GM23248 (cell line): ENCODE measurements around the gene LRIG1. TPM values are rescaled to one million over a fixed set of nuclear protein-coding genes. Genes with fewer than 3 reads are reported as not detected.

ENCODE experiments used
- DNase-seq: peaks from one replicate; pipeline ENCODE4 v3.0.0-alpha.2; 2015
- H2AFZ ChIP-seq: fragments of 200-600 bp; sonication (generic); 2 replicates; pipeline ENCODE4 v1.6.1; 2016; ENCODE audit warnings: antibody characterized with exemption
- H3F3A ChIP-seq: fragments of 200-600 bp; sonication (generic); 2 replicates; pipeline ENCODE4 v1.6.1; 2016; ENCODE audit warnings: mild to moderate bottlenecking, antibody characterized with exemption, mixed run types; ENCODE audit not compliant: insufficient read depth
- H3K27ac ChIP-seq: fragments of 200-600 bp; sonication (generic); 2 replicates; pipeline ENCODE4 v1.5.1; 2016; ENCODE audit warnings: mild to moderate bottlenecking
- H3K27me3 ChIP-seq: fragments of 200-600 bp; sonication (generic); replicated peaks from 2 replicates; pipeline ENCODE4 v1.6.1; 2016; ENCODE audit warnings: mild to moderate bottlenecking; ENCODE audit not compliant: insufficient read depth
- H3K36me3 ChIP-seq: fragments of 200-600 bp; sonication (generic); 2 replicates; pipeline ENCODE4 v1.6.1; 2016; ENCODE audit warnings: low read depth, mild to moderate bottlenecking
- H3K4me1 ChIP-seq: fragments of 200-600 bp; sonication (generic); 2 replicates; pipeline ENCODE4 v1.6.1; 2016; ENCODE audit warnings: mild to moderate bottlenecking; ENCODE audit not compliant: insufficient read depth
- H3K4me2 ChIP-seq: fragments of 200-600 bp; sonication (generic); one replicate; pipeline ENCODE4 v1.6.1; 2016; ENCODE audit warnings: mild to moderate bottlenecking; ENCODE audit not compliant: unreplicated experiment
- H3K4me3 ChIP-seq: fragments of 200-600 bp; sonication (generic); 2 replicates; pipeline ENCODE4 v1.5.1; 2016; ENCODE audit warnings: mild to moderate bottlenecking
- H3K79me2 ChIP-seq: fragments of 200-600 bp; sonication (generic); 2 replicates; pipeline ENCODE4 v1.6.1; 2016; ENCODE audit warnings: mild to moderate bottlenecking; ENCODE audit not compliant: insufficient read depth
- H3K9ac ChIP-seq: fragments of 200-600 bp; sonication (generic); 2 replicates; pipeline ENCODE4 v1.6.1; 2016; ENCODE audit warnings: mild to moderate bottlenecking
- H3K9me2 ChIP-seq: fragments of 200-600 bp; sonication (generic); 2 replicates; pipeline ENCODE4 v1.6.1; 2016; ENCODE audit warnings: mixed run types, mild to moderate bottlenecking, moderate library complexity; ENCODE audit not compliant: insufficient read depth
- H3K9me3 ChIP-seq: fragments of 200-600 bp; sonication (generic); one replicate; pipeline ENCODE4 v1.6.1; 2017; ENCODE audit warnings: low read depth
- H4K20me1 ChIP-seq: fragments of 200-600 bp; sonication (generic); 2 replicates; pipeline ENCODE4 v1.6.0; 2016; ENCODE audit not compliant: insufficient read depth
- EZH2 ChIP-seq: fragments of 200-600 bp; sonication (generic); IDR thresholded peaks from 2 replicates; pipeline ENCODE4 v1.6.1; 2018; ENCODE audit warnings: antibody characterized with exemption, mild to moderate bottlenecking; ENCODE audit not compliant: insufficient read depth, poor library complexity, severe bottlenecking
- EZH2phosphoT487 ChIP-seq: fragments of 200-600 bp; sonication (generic); IDR thresholded peaks from 2 replicates; pipeline ENCODE4 v1.6.1; 2018; ENCODE audit warnings: antibody characterized with exemption, moderate library complexity, mild to moderate bottlenecking, low read depth; ENCODE audit not compliant: insufficient read depth
- WGBS, 2 experiments: methylation state at CpG; one replicate each; pipeline ENCODE4 v1.1.6; 2015 to 2017; ENCODE audit warnings: low lambda C conversion rate in 2 of 2, low coverage in 1 of 2; ENCODE audit errors: missing lambda C conversion rate in 2 of 2; 5-methylcytosine and 5-hydroxymethylcytosine counted together
- in situ Hi-C: fragments of 300-500 bp; cut with MboI; formaldehyde crosslinking; loops from 2 replicates; pipeline ENCODE4 v1.15.0; 2020
- polyA plus RNA-seq: library from polyadenylated mRNA; unstranded; fragments of >200 nt; fragmentation: Nextera tagmentation; extraction: Ambion mirVana; gene quantifications from 2 replicates; pipeline ENCODE4 v1.2.1, GENCODE V29; 2016
- total RNA-seq: library from RNA; depleted of rRNA; stranded (reverse); fragments of >200 nt; shearing (Covaris generic); gene quantifications from 2 replicates; pipeline ENCODE4 v1.2.3, GENCODE V29; 2014

The LRIG1 gene
- total and polyA plus RNA-seq, 2 experiments from 2014 or later: 3.1 to 6.5 TPM

DNA sequence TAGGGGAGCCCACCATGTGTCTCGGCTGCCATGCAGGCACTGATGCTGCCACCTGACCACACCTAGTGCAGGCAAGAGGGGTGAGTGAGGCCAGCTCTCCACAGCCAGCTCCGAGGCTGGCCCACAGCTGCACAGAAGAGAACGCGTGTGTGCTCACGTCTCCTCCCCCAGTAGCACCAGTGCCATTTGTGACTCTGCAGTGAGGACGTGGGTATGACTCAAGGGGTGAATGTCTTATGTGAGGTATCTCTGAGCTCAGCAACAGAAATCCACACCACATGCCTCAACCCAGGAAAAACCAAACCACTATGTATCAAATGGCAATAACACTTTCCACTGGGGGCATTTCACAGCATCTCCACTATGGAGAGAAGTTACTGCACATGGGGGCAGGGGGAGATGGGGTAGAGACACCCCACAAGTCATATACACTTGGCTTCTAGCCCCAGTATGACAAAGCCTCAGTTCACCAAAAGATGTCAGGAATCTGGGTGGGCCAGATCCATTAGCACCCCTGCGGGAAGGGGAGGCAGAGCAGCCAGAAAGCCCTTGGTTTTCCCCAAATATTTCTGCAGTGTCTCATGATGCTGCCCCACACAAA lies 87.6 kb downstream of the LRIG1 start:
- Histone ChIP-seq H4K20me1 (no peaks in the 10 kb centered on the region), H3K4me3 (no peak overlapping the region), H3K79me2 (no peaks in the 10 kb centered on the region), H3K4me1 (peaks cover 29% of the 10 kb centered on the region), H3F3A (peaks cover 6% of the 10 kb centered on the region), H2AFZ (peak overlapping the region; percentile 49), H3K27me3 (no peaks in the 10 kb centered on the region), H3K9ac (peak overlapping the region; percentile 68), H3K36me3 (no peaks in the 10 kb centered on the region), H3K9me3 (no peaks in the 10 kb centered on the region), H3K27ac (peak overlapping the region; percentile 87), H3K4me2 (peak overlapping the region; percentile 71), H3K9me2 (no peaks in the 10 kb centered on the region)
- DNase-seq: peak; percentile 96
- TF ChIP-seq EZH2phosphoT487 (no peak), EZH2 (no peak)
- in situ Hi-C loops: no loop called here
- WGBS, 2 experiments: 7 to 10% methylated on average over 7 of the region's 7 CpGs

DNA sequence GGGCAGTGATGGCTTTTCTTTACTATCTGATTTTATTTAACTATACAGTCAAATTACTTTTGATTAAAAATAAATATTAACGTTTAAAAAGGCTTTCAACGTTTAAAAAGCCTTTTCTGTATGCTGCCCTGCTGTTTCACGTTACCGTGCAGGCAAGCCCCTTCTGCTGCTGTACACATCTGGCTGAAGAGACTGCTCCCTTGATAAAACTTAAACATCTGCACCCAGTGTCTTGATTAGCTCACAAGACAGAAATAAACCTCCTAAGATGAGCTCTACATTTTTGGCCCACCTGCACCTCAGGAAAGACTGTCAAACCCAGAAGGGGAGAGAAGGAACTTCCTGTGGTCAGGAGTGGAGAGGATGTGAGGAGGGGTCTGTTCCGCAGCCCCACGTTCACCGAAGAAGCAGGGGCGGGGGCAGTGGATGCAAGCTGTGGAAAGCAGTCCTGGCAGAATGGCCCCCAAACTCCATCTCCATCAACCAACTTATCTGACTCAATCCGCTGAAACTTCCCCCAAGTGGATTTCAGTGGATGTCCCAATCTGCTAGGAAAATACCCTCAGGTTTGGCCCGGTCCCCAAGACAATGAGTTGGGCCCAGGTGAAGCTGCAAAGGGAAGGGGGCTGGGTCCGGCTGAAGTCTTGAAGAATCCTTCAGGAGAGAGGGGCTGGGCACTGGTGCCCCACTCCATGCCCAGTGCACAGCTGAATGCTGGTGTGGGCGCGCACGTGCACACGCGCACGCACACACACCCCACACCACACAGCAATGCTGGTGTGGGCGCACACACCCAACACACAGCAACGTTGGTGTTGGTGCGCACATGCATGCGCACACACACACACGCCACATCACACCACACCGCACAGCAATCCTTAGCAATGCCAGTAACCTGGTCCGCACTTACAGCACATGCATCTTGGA lies 88.6 kb downstream of the LRIG1 start:
- Histone ChIP-seq H3K4me3 (no peak overlapping the region), H3K9ac (peak overlapping the region; percentile 68), H3K9me3 (no peaks in the 10 kb centered on the region), H3K79me2 (no peaks in the 10 kb centered on the region), H4K20me1 (no peaks in the 10 kb centered on the region), H3F3A (peaks cover 6% of the 10 kb centered on the region), H3K36me3 (no peaks in the 10 kb centered on the region), H3K27me3 (no peaks in the 10 kb centered on the region), H3K4me2 (peak overlapping the region; percentile 56), H3K4me1 (peaks cover 29% of the 10 kb centered on the region), H3K9me2 (no peaks in the 10 kb centered on the region), H3K27ac (peak overlapping the region; percentile 87), H2AFZ (no peak overlapping the region)
- no peak for TF ChIP-seq EZH2phosphoT487
- no peak for TF ChIP-seq EZH2
- in situ Hi-C loops: no loop called here
- WGBS, 2 experiments: 75 to 80% methylated on average over 23 to 24 of the region's 24 CpGs
- DNase-seq: no peak

DNA sequence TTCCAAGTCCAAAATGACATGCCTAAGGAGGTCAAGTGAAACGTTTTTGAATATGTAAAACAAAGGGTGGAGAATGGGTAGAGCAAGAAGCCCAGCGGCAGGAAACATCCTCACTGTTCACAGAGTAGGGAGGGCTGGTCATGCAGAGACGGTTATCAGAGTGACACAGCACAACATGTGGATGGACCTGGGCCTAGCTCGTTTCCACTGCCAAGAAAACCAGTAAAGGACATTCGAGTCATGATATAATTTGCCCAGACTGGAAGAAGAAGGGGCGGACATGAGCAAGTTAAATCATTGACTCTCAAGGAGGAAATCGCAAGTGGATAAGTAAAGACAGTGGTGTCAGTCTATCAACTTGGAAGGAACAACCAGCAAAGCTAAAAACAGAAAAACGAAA lies 89.3 kb downstream of the LRIG1 start:
- peak; percentile 74 for DNase-seq
- no peak overlapping the region for H3K9ac ChIP-seq
- in situ Hi-C loops: no loop called here

DNA sequence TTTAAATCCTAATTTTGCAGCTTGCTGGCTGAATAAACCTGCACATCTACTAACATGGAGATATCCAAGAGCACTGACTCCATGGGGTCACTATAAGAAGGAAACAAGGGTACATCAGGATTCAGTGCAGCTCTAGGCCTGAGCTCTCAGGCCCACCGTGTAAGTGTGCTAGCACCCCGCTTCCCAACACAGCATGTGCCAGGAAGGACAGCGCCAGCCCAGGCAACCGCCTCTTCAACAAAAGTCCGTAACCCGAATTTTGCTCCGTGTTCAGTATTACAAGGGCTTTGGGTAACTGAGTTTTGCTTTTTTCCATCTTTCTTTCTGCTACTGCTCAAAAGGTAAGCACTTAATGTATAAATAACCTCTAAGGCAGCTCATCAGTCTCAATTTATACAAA lies 89.8 kb downstream of the LRIG1 start:
- H3K9me3 ChIP-seq: no peaks in the 10 kb centered on the region
- in situ Hi-C loops: no loop called here

More for the DNA sequence above, 89.3 kb downstream of the LRIG1 start:
- Histone ChIP-seq H2AFZ (peak overlapping the region; percentile 26; the same call in 1 of the 2 replicates), H3K27me3 (no peaks in the 10 kb centered on the region), H3K4me2 (no peak overlapping the region), H3K79me2 (no peaks in the 10 kb centered on the region), H3F3A (peaks cover 6% of the 10 kb centered on the region), H3K27ac (peak overlapping the region; percentile 2; the same call in 1 of the 2 replicates), H3K4me1 (peaks cover 27% of the 10 kb centered on the region), H4K20me1 (no peaks in the 10 kb centered on the region), H3K36me3 (no peaks in the 10 kb centered on the region), H3K9me3 (no peaks in the 10 kb centered on the region), H3K9me2 (no peaks in the 10 kb centered on the region), H3K4me3 (no peak overlapping the region)
- TF ChIP-seq EZH2phosphoT487 (no peak), EZH2 (no peak)
- 21 to 23% methylated on average over 8 of the region's 8 CpGs for WGBS, 2 experiments

More for the DNA sequence above, 89.8 kb downstream of the LRIG1 start:
- H3K4me2 ChIP-seq: no peak overlapping the region
- peaks cover 11% of the 10 kb centered on the region for H3F3A ChIP-seq
- H2AFZ ChIP-seq: peak overlapping the region; percentile 26; the same call in 1 of the 2 replicates
- no peak overlapping the region for H3K9ac ChIP-seq
- no peak overlapping the region for H3K4me3 ChIP-seq
- no peak for TF ChIP-seq EZH2phosphoT487
- no peak for TF ChIP-seq EZH2
- H3K4me1 ChIP-seq: peaks cover 31% of the 10 kb centered on the region
- no peaks in the 10 kb centered on the region for H3K79me2 ChIP-seq
- H4K20me1 ChIP-seq: no peaks in the 10 kb centered on the region
- no peaks in the 10 kb centered on the region for H3K9me2 ChIP-seq
- DNase-seq: no peak
- WGBS, 2 experiments: 93 to 95% methylated on average over 7 of the region's 7 CpGs
- no peaks in the 10 kb centered on the region for H3K36me3 ChIP-seq
- H3K27me3 ChIP-seq: no peaks in the 10 kb centered on the region
- H3K27ac ChIP-seq: peak overlapping the region; percentile 2; the same call in 1 of the 2 replicates
